Upper lobe of left lung (tissue), 4 donors: ENCODE data around the gene TMEM62.

Source experiments
- CTCF ChIP-seq, 6 experiments: fragments of 450-650 bp in 4 of 6; fragments of 200-600 bp in 2 of 6; sonication (generic) in 2 of 6; IDR thresholded peaks; one replicate each; pipeline ENCODE4 v1.5.1; 2016 to 2019; ENCODE audit warnings: antibody characterized with exemption in 6 of 6
- EP300 ChIP-seq, 4 donors: sonication (generic); formaldehyde crosslinking; IDR thresholded peaks; one replicate each; pipeline ENCODE4 v1.5.1; 2017; ENCODE audit warnings: antibody characterized with exemption in 4 of 4, control low read depth in 2 of 4
- POLR2AphosphoS5 ChIP-seq, 2 donors: sonication (generic); formaldehyde crosslinking; IDR thresholded peaks; one replicate each; pipeline ENCODE4 v1.5.1; 2017; ENCODE audit warnings: antibody characterized with exemption in 2 of 2

- TF ChIP-seq CTCF (IDR thresholded peaks at IDR 0.05): no peak
- TF ChIP-seq EP300 (IDR thresholded peaks at IDR 0.05): no peak
- no peak for TF ChIP-seq POLR2AphosphoS5 (IDR thresholded peaks at IDR 0.05)
Observed at GRCh38 chr15:43128980-43129335, 4.4 kb upstream of the TMEM62 start.
